GM12801 (cell line): ENCODE results near the gene PRR14L.

Experiments used
- CTCF ChIP-seq: IDR thresholded peaks from one replicate; pipeline ENCODE4 v1.5.1; 2011; ENCODE audit warnings: control low read depth; ENCODE audit not compliant: insufficient read length; ENCODE audit errors: extremely low read depth

The PRR14L gene

GRCh38 chr22:31723723-31724122, 26.2 kb downstream of the PRR14L start:
- TF ChIP-seq CTCF: no peak

- no peak for TF ChIP-seq CTCF
Measured at GRCh38 chr22:31719850-31720471, 30.0 kb downstream of the PRR14L start.

- TF ChIP-seq CTCF: no peak
Measured at GRCh38 chr22:31715147-31715778, 34.7 kb downstream of the PRR14L start.

GRCh38 chr22:31707519-31707918, 42.4 kb downstream of the PRR14L start:
- no peak for TF ChIP-seq CTCF

GRCh38 chr22:31695423-31695822, 54.5 kb downstream of the PRR14L start:
- no peak for TF ChIP-seq CTCF

- no peak for TF ChIP-seq CTCF
Measured at GRCh38 chr22:31692186-31692886, 57.6 kb downstream of the PRR14L start.

GRCh38 chr22:31691408-31691807, 58.5 kb downstream of the PRR14L start:
- no peak for TF ChIP-seq CTCF
